ENCODE results near the gene SULT1A3.

DNA sequence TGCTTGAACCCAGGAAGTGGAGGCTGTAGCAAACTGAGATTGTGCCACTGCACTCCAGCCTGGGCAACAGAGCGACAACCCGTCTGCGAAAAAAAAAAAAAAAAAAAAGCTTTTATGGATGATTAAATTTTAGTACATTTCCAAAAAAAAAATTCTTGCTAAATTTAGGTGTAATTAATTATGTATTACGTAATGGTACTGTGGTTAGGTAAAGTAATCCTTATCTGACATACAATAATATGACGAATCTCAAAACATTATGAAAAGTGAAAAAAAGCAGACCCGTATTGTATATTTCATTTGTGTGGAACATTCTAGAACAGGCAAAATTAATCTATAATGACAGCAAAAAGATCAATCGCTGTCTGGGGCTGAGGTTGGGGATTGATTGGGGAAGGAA lies 26.0 kb upstream of the SULT1A3 start:
- TF ChIP-seq, protein P1, sequence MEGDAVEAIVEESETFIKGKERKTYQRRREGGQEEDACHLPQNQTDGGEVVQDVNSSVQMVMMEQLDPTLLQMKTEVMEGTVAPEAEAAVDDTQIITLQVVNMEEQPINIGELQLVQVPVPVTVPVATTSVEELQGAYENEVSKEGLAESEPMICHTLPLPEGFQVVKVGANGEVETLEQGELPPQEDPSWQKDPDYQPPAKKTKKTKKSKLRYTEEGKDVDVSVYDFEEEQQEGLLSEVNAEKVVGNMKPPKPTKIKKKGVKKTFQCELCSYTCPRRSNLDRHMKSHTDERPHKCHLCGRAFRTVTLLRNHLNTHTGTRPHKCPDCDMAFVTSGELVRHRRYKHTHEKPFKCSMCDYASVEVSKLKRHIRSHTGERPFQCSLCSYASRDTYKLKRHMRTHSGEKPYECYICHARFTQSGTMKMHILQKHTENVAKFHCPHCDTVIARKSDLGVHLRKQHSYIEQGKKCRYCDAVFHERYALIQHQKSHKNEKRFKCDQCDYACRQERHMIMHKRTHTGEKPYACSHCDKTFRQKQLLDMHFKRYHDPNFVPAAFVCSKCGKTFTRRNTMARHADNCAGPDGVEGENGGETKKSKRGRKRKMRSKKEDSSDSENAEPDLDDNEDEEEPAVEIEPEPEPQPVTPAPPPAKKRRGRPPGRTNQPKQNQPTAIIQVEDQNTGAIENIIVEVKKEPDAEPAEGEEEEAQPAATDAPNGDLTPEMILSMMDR (IDR thresholded peaks at IDR 0.05; ENCODE audit: borderline replicate concordance, extremely low read depth, low read length, poor library complexity, severe bottlenecking): no peak
- no peak for TF ChIP-seq EZH2 (IDR thresholded peaks at IDR 0.05; ENCODE audit: borderline replicate concordance, low read depth, low read length, severe bottlenecking)
